ENCODE data around the gene MED27.

Gene MED27

GRCh38 chr9:131994364-131995125, 85.1 kb downstream of the MED27 start:
- no peak for DNase-seq

GRCh38 chr9:131992906-131993657, 86.6 kb downstream of the MED27 start:
- DNase-seq = no peak

- no peak for DNase-seq
These were observed 92.4 kb downstream of the MED27 start for GRCh38 chr9:131987232-131987631.

- no peak for DNase-seq
These were observed 93.1 kb downstream of the MED27 start for GRCh38 chr9:131986576-131986975.

GRCh38 chr9:131986089-131986488, 93.6 kb downstream of the MED27 start:
- no peak for DNase-seq

GRCh38 chr9:131984564-131984963, 95.1 kb downstream of the MED27 start:
- DNase-seq = no peak

GRCh38 chr9:131982671-131983239, 96.9 kb downstream of the MED27 start:
- no peak for DNase-seq

- DNase-seq = no peak
These were observed 97.6 kb downstream of the MED27 start for GRCh38 chr9:131982102-131982501.

GRCh38 chr9:131981116-131981776, 98.4 kb downstream of the MED27 start:
- no peak for DNase-seq

- no peak for DNase-seq
These were observed 99.2 kb downstream of the MED27 start for GRCh38 chr9:131980267-131981016.

GRCh38 chr9:131977109-131977838, 102.4 kb downstream of the MED27 start:
- DNase-seq = no peak

- no peak for DNase-seq
These were observed 103.2 kb downstream of the MED27 start for GRCh38 chr9:131976157-131977108.

GRCh38 chr9:131972889-131973288, 106.8 kb downstream of the MED27 start:
- no peak for DNase-seq

GRCh38 chr9:131971482-131972074, 108.1 kb downstream of the MED27 start:
- DNase-seq = no peak

GRCh38 chr9:131969469-131969989, 110.1 kb downstream of the MED27 start:
- no peak for DNase-seq

- DNase-seq = no peak
These were observed 111.0 kb downstream of the MED27 start for GRCh38 chr9:131968632-131969031.

- DNase-seq = no peak
These were observed 113.8 kb downstream of the MED27 start for GRCh38 chr9:131965841-131966240.

GRCh38 chr9:131965103-131965502, 114.6 kb downstream of the MED27 start:
- no peak for DNase-seq

GRCh38 chr9:131963072-131964030, 116.3 kb downstream of the MED27 start:
- no peak for DNase-seq
